Measurements from ENCODE around the gene DENND11. TPM values are rescaled to one million over a fixed set of nuclear protein-coding genes. Genes with fewer than 3 reads are reported as not detected.

DENND11 gene
- polyA plus RNA-seq, 2 of the 4 experiments (the other 2 are of a cell fraction), result 7.1 to 11.5 TPM

DNA sequence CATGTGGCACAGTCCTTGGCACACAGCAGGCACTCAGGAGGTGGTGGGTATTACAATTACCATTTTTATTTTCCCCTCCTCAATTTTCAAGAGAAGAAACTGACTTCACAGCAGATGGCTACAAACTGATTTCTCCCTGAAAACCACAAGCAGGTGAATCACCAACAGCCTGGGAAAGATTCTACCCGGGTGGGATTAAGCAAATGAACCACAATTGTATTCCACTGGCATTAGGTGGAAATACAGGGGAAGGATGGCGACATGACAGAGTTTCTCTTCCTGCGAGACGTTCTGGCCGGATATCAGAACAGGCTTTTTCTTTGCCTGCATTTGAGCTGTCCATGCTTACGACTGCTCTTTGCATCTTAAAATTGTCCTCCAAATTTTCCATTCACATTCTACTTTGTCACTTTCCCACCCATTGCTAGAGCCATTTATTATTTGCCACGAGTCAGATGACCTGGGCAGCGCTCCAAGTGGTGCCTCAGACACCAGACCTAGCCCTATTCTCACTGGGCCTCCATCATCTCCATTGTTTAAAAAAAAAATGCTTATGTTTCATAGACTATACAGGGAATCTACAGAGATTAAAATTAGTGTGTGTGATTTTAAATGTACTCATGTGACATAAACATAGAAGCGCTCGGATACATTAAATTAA, 4.6 kb downstream of the DENND11 start:
- Histone ChIP-seq H3K4me1 (peaks cover 64% of the 10 kb centered on the region), H3K9me3 (no peaks in the 10 kb centered on the region), H3K4me3 (no peak overlapping the region), H3K27ac (peak overlapping the region; percentile 58 to 71; a peak in 2 of 6 replicates), H3K4me2 (peak overlapping the region; percentile 62)
- ChIA-PET CTCF (interaction anchor here (1.2 to 2.3 kb wide), 4 partner anchors 11 to 47 kb away, joined by 4 to 16 read pairs (median 4); partner anchors contain the start of genes SSBP1 and WEE2), POLR2A (no interaction called here)
- 76% methylated on average over 10 of the region's 10 CpGs for WGBS (ENCODE audit: missing lambda C conversion rate)
- DNase-seq (ENCODE audit: low read depth in 1 of 2, low spot score in 1 of 2) (no peak), FAIRE-seq (no peak), ATAC-seq (no peak)
- TF ChIP-seq EP300 (IDR thresholded peaks at IDR 0.05) (no peak), RCOR1 (IDR thresholded peaks at IDR 0.05; ENCODE audit: low read depth, low read length) (no peak), RFX5 (IDR thresholded peaks at IDR 0.05) (no peak), RNF2 (IDR thresholded peaks at IDR 0.05; ENCODE audit: borderline replicate concordance, low read depth) (no peak), CBX8 (IDR thresholded peaks at IDR 0.05) (no peak), JUNB (IDR thresholded peaks at IDR 0.05) (no peak), EHF (CRISPR knock-in tag; IDR thresholded peaks at IDR 0.05) (no peak), ZSCAN20 (CRISPR knock-in tag; IDR thresholded peaks at IDR 0.05) (no peak), HOXB5 (CRISPR knock-in tag; IDR thresholded peaks at IDR 0.05) (no peak), PHF8 (IDR thresholded peaks at IDR 0.05; ENCODE audit: borderline replicate concordance, low read depth) (no peak)
- TF ChIP-seq, protein P1, sequence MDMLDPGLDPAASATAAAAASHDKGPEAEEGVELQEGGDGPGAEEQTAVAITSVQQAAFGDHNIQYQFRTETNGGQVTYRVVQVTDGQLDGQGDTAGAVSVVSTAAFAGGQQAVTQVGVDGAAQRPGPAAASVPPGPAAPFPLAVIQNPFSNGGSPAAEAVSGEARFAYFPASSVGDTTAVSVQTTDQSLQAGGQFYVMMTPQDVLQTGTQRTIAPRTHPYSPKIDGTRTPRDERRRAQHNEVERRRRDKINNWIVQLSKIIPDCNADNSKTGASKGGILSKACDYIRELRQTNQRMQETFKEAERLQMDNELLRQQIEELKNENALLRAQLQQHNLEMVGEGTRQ (IDR thresholded peaks at IDR 0.05), result no peak

DNA sequence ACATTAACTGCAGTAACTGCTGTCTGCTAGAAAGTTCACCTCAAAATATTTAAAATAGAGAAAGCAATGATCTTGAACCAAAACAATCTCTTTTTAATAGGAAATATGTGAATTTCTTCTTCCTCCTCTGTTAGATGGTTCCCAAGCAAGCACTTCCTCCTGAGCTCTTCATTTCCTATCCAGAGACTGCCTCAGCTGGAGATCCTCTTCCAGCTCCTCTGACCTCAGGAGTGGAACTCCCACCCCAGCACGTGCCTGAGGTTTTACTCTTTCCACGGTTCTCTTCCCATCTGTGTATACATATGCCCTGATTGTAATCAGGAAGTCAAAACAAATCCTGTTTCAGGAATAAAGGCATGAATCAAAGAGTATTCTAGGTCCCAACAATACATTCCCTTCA, 5.6 kb downstream of the DENND11 start:
- CTCF ChIA-PET, result interaction anchor here (1.2 to 2.3 kb wide), 4 partner anchors 41 to 46 kb away, joined by 4 to 16 read pairs (median 6); partner anchors contain the start of gene SSBP1

More for the DNA sequence above, 5.6 kb downstream of the DENND11 start:
- DNase-seq (ENCODE audit: low read depth in 1 of 2, low spot score in 1 of 2), result no peak
- POLR2A ChIA-PET, result interaction anchor here (2.1 kb wide), 1 partner anchor 42 kb away, joined by 11 read pairs; the partner anchor contains the start of gene SSBP1
- H3K9me3 ChIP-seq, result no peaks in the 10 kb centered on the region
- peak overlapping the region; percentile 58 to 71 for H3K27ac ChIP-seq
- H3K4me2 ChIP-seq, result peak overlapping the region; percentile 62
- H3K4me1 ChIP-seq, result peaks cover 63% of the 10 kb centered on the region
- no peak for FAIRE-seq
- TF ChIP-seq, protein P2, sequence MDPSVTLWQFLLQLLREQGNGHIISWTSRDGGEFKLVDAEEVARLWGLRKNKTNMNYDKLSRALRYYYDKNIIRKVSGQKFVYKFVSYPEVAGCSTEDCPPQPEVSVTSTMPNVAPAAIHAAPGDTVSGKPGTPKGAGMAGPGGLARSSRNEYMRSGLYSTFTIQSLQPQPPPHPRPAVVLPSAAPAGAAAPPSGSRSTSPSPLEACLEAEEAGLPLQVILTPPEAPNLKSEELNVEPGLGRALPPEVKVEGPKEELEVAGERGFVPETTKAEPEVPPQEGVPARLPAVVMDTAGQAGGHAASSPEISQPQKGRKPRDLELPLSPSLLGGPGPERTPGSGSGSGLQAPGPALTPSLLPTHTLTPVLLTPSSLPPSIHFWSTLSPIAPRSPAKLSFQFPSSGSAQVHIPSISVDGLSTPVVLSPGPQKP (IDR thresholded peaks at IDR 0.05; ENCODE audit: low read depth, low read length), result no peak
- no peak for TF ChIP-seq POLR2AphosphoS2 (conservative IDR thresholded peaks at IDR 0.05; ENCODE audit: low read length)
- TF ChIP-seq, protein P3, sequence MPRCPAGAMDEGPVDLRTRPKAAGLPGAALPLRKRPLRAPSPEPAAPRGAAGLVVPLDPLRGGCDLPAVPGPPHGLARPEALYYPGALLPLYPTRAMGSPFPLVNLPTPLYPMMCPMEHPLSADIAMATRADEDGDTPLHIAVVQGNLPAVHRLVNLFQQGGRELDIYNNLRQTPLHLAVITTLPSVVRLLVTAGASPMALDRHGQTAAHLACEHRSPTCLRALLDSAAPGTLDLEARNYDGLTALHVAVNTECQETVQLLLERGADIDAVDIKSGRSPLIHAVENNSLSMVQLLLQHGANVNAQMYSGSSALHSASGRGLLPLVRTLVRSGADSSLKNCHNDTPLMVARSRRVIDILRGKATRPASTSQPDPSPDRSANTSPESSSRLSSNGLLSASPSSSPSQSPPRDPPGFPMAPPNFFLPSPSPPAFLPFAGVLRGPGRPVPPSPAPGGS (IDR thresholded peaks at IDR 0.05), result no peak
- no peak for TF ChIP-seq RCOR1 (IDR thresholded peaks at IDR 0.05; ENCODE audit: low read depth, low read length)
- TF ChIP-seq NR3C1 (IDR thresholded peaks at IDR 0.05), result no peak
- TF ChIP-seq, protein P4, sequence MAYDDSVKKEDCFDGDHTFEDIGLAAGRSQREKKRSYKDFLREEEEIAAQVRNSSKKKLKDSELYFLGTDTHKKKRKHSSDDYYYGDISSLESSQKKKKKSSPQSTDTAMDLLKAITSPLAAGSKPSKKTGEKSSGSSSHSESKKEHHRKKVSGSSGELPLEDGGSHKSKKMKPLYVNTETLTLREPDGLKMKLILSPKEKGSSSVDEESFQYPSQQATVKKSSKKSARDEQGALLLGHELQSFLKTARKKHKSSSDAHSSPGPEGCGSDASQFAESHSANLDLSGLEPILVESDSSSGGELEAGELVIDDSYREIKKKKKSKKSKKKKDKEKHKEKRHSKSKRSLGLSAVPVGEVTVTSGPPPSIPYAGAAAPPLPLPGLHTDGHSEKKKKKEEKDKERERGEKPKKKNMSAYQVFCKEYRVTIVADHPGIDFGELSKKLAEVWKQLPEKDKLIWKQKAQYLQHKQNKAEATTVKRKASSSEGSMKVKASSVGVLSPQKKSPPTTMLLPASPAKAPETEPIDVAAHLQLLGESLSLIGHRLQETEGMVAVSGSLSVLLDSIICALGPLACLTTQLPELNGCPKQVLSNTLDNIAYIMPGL (CRISPR knock-in tag; IDR thresholded peaks at IDR 0.05; ENCODE audit: borderline replicate concordance), result no peak
- TF ChIP-seq, protein P5, sequence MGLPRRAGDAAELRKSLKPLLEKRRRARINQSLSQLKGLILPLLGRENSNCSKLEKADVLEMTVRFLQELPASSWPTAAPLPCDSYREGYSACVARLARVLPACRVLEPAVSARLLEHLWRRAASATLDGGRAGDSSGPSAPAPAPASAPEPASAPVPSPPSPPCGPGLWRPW (IDR thresholded peaks at IDR 0.05), result no peak
- no peak for TF ChIP-seq MYC (IDR thresholded peaks at IDR 0.05; ENCODE audit: borderline replicate concordance, low read length)
- no peak for TF ChIP-seq CEBPB (IDR thresholded peaks at IDR 0.05)
- 0 out of 3 replicates have a peak overlapping the region, but pooled peaks have one; percentile 2 for H3K4me3 ChIP-seq
- no peak for ATAC-seq
- 31% methylated on average over 2 of the region's 2 CpGs for WGBS (ENCODE audit: missing lambda C conversion rate)

All from A549 (cell line).